HepG2 (cell line): ENCODE results near the gene NDUFB6.

Experiments used
- CTCF ChIP-seq: sonication (generic); formaldehyde crosslinking; IDR thresholded peaks from 2 replicates; pipeline ENCODE4 v1.5.0; 2020; ENCODE audit warnings: mild to moderate bottlenecking, missing genetic modification reagents, moderate library complexity
- ELF1 ChIP-seq: sonication (generic); formaldehyde crosslinking; IDR thresholded peaks from 2 replicates; pipeline ENCODE4 v1.4.0; 2020; ENCODE audit warnings: missing genetic modification reagents
- EZH2 ChIP-seq: conservative IDR thresholded peaks from 2 replicates; pipeline ENCODE4 v1.6.1; 2012; ENCODE audit warnings: mild to moderate bottlenecking, low read depth, low read length, moderate library complexity
- JUN ChIP-seq: sonication (generic); formaldehyde crosslinking; IDR thresholded peaks from 2 replicates; pipeline ENCODE4 v1.4.0; 2020; ENCODE audit warnings: mild to moderate bottlenecking, missing genetic modification reagents
- KMT2B ChIP-seq: IDR thresholded peaks from 2 replicates; pipeline ENCODE4 v1.6.1; 2016; ENCODE audit warnings: missing genetic modification reagents, missing compliant biosample characterization
- NFE2 ChIP-seq: sonication (generic); formaldehyde crosslinking; IDR thresholded peaks from 2 replicates; pipeline ENCODE4 v1.4.0; 2020; ENCODE audit warnings: missing genetic modification reagents
- REST ChIP-seq, 2 experiments: IDR thresholded peaks; 2 replicates each; pipeline ENCODE4 v1.6.1; 2011 to 2012; ENCODE audit warnings: low read length in 2 of 2, borderline replicate concordance in 1 of 2, low read depth in 1 of 2, mild to moderate bottlenecking in 1 of 2, moderate library complexity in 1 of 2
- SRF ChIP-seq: IDR thresholded peaks from 2 replicates; pipeline ENCODE4 v1.6.1; 2011; ENCODE audit warnings: mild to moderate bottlenecking, low read depth, low read length, moderate library complexity
- TCF7L2 ChIP-seq: IDR thresholded peaks from 2 replicates; pipeline ENCODE4 v1.6.1; 2011; ENCODE audit warnings: mild to moderate bottlenecking, low read depth, low read length, moderate library complexity
- WIZ ChIP-seq: sonication (generic); formaldehyde crosslinking; IDR thresholded peaks from 2 replicates; pipeline ENCODE4 v1.5.1; 2020; ENCODE audit warnings: mild to moderate bottlenecking, missing genetic modification reagents
- ZNF639 ChIP-seq: conservative IDR thresholded peaks from 2 replicates; pipeline ENCODE4 v1.6.1; 2018; ENCODE audit warnings: missing genetic modification reagents
- ZNF777 ChIP-seq: sonication (generic); formaldehyde crosslinking; IDR thresholded peaks from 2 replicates; pipeline ENCODE4 v1.4.0; 2020; ENCODE audit warnings: missing genetic modification reagents
- ZZZ3 ChIP-seq: sonication (generic); formaldehyde crosslinking; IDR thresholded peaks from 2 replicates; pipeline ENCODE4 v1.4.0; 2020; ENCODE audit warnings: missing genetic modification reagents, mild to moderate bottlenecking, borderline replicate concordance

- TF ChIP-seq JUN (no peak), WIZ (CRISPR knock-in tag) (no peak), EZH2 (no peak), KMT2B (CRISPR knock-in tag) (no peak), CTCF (no peak), ZNF639 (no peak), ELF1 (CRISPR knock-in tag) (no peak), ZNF777 (CRISPR knock-in tag) (no peak), REST (IDR thresholded peaks at IDR 0.05; ENCODE audit: borderline replicate concordance in 1 of 2, low read depth in 1 of 2, low read length in 2 of 2) (no peak), SRF (no peak), TCF7L2 (no peak), NFE2 (CRISPR knock-in tag) (no peak), ZZZ3 (CRISPR knock-in tag) (no peak)
Observed at GRCh38 chr9:32503008-32503407, 70.0 kb downstream of the NDUFB6 start.
